Loucy (cell line): ENCODE data around the gene HOXD11.

Experiments
- H2AFZ ChIP-seq: fragments of 200-600 bp; sonication (generic); 2 replicates; pipeline ENCODE4 v1.6.0; 2016; ENCODE audit warnings: antibody characterized with exemption, mild to moderate bottlenecking, low read length, moderate library complexity
- H3F3A ChIP-seq: fragments of 200-600 bp; 2 replicates; pipeline ENCODE4 v1.6.0; 2016; ENCODE audit warnings: antibody characterized with exemption, low read depth, mild to moderate bottlenecking
- H3K27me3 ChIP-seq: fragments of 200-600 bp; sonication (generic); 2 replicates; pipeline ENCODE4 v1.6.1; 2014; ENCODE audit warnings: low read length, mild to moderate bottlenecking; ENCODE audit not compliant: insufficient read depth, poor library complexity, severe bottlenecking
- H3K36me3 ChIP-seq: fragments of 200-600 bp; sonication (generic); 2 replicates; pipeline ENCODE4 v1.6.1; 2016; ENCODE audit warnings: low read length; ENCODE audit not compliant: insufficient read depth
- H3K4me1 ChIP-seq: fragments of 200-600 bp; sonication (generic); 2 replicates; pipeline ENCODE4 v1.5.1; 2014; ENCODE audit warnings: low read length, mild to moderate bottlenecking; ENCODE audit not compliant: insufficient read depth, poor library complexity, severe bottlenecking
- H3K4me2 ChIP-seq: fragments of 200-600 bp; sonication (generic); 2 replicates; pipeline ENCODE4 v1.6.0; 2014; ENCODE audit warnings: antibody characterized with exemption, low read length, low read depth, mild to moderate bottlenecking; ENCODE audit not compliant: poor library complexity, severe bottlenecking
- H3K4me3 ChIP-seq: fragments of 200-600 bp; sonication (generic); 2 replicates; pipeline ENCODE4 v1.5.1; 2014; ENCODE audit warnings: low read length, mild to moderate bottlenecking, mixed read lengths; ENCODE audit not compliant: poor library complexity, severe bottlenecking
- H3K79me2 ChIP-seq: fragments of 200-600 bp; sonication (generic); 2 replicates; pipeline ENCODE4 v1.6.1; 2014; ENCODE audit warnings: low read length; ENCODE audit not compliant: insufficient read depth
- H3K9ac ChIP-seq: fragments of 200-600 bp; sonication (generic); 2 replicates; pipeline ENCODE4 v1.6.0; 2014; ENCODE audit warnings: mild to moderate bottlenecking, low read depth, low read length, moderate library complexity; ENCODE audit not compliant: poor library complexity, severe bottlenecking
- H3K9me2 ChIP-seq: fragments of 200-600 bp; sonication (generic); replicated peaks from 2 replicates; pipeline ENCODE4 v1.6.1; 2016; ENCODE audit warnings: low read depth, low read length, mixed read lengths
- H3K9me3 ChIP-seq: fragments of 200-600 bp; sonication (generic); 2 replicates; pipeline ENCODE4 v1.6.1; 2014; ENCODE audit warnings: mild to moderate bottlenecking, antibody characterized with exemption, low read length, low read depth; ENCODE audit not compliant: insufficient read depth
- H4K20me1 ChIP-seq: fragments of 200-600 bp; sonication (generic); 2 replicates; pipeline ENCODE4 v1.6.0; 2014; ENCODE audit warnings: antibody characterized with exemption, low read length, mild to moderate bottlenecking; ENCODE audit not compliant: insufficient read depth, poor library complexity, severe bottlenecking
- EZH2phosphoT487 ChIP-seq: fragments of 200-600 bp; IDR thresholded peaks from 2 replicates; pipeline ENCODE4 v1.6.1; 2018; ENCODE audit warnings: antibody characterized with exemption, mild to moderate bottlenecking, moderate library complexity, borderline replicate concordance
- TF ChIP-seq, protein P1 (sequence below): fragments of 200-600 bp; sonication (generic); conservative IDR thresholded peaks from 2 replicates; pipeline ENCODE4 v1.5.1; 2014; ENCODE audit warnings: mild to moderate bottlenecking, antibody characterized with exemption, low read length

Gene HOXD11

DNA sequence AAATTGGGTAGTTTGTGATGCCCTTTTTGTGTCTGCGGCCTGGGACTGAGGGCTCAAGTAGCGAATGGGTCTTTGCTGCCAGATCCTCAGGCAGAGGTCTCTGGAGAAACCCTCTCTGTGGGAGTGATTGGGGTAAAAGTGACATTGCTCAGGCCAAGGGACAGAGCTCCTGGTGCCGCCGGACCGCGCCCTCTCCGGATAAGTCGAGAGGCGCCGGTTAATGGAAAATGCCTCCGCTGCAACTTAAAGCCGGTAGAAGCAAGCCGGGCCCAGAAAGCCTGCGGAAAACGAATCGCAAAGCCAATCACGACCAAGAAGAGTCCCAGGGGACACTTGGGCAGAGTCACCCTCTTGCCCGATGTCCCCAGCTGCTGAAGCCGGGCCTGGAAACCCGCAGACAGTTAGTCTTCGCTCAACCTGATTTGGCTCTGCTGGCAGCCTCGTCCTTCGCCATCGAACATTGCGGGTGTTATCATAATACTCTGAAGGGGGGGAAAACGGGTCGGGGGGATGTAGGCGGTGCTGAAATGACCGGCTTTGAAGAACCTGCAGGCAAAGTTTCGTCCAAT lies 7.8 kb upstream of the HOXD11 start:
- no peaks in the 10 kb centered on the region for H3K9me2 ChIP-seq
- no peak overlapping the region for H3K4me2 ChIP-seq
- H3K27me3 ChIP-seq: no peaks in the 10 kb centered on the region
- H3K4me1 ChIP-seq: peaks cover 17% of the 10 kb centered on the region
- H3F3A ChIP-seq: no peaks in the 10 kb centered on the region
- H3K36me3 ChIP-seq: no peaks in the 10 kb centered on the region
- H2AFZ ChIP-seq: no peak overlapping the region
- TF ChIP-seq, protein P1, sequence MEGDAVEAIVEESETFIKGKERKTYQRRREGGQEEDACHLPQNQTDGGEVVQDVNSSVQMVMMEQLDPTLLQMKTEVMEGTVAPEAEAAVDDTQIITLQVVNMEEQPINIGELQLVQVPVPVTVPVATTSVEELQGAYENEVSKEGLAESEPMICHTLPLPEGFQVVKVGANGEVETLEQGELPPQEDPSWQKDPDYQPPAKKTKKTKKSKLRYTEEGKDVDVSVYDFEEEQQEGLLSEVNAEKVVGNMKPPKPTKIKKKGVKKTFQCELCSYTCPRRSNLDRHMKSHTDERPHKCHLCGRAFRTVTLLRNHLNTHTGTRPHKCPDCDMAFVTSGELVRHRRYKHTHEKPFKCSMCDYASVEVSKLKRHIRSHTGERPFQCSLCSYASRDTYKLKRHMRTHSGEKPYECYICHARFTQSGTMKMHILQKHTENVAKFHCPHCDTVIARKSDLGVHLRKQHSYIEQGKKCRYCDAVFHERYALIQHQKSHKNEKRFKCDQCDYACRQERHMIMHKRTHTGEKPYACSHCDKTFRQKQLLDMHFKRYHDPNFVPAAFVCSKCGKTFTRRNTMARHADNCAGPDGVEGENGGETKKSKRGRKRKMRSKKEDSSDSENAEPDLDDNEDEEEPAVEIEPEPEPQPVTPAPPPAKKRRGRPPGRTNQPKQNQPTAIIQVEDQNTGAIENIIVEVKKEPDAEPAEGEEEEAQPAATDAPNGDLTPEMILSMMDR: no peak
- TF ChIP-seq EZH2phosphoT487: no peak
- no peak overlapping the region for H3K4me3 ChIP-seq
- no peaks in the 10 kb centered on the region for H3K79me2 ChIP-seq
- no peak overlapping the region for H3K9ac ChIP-seq
- no peaks in the 10 kb centered on the region for H4K20me1 ChIP-seq
- H3K9me3 ChIP-seq: no peaks in the 10 kb centered on the region

DNA sequence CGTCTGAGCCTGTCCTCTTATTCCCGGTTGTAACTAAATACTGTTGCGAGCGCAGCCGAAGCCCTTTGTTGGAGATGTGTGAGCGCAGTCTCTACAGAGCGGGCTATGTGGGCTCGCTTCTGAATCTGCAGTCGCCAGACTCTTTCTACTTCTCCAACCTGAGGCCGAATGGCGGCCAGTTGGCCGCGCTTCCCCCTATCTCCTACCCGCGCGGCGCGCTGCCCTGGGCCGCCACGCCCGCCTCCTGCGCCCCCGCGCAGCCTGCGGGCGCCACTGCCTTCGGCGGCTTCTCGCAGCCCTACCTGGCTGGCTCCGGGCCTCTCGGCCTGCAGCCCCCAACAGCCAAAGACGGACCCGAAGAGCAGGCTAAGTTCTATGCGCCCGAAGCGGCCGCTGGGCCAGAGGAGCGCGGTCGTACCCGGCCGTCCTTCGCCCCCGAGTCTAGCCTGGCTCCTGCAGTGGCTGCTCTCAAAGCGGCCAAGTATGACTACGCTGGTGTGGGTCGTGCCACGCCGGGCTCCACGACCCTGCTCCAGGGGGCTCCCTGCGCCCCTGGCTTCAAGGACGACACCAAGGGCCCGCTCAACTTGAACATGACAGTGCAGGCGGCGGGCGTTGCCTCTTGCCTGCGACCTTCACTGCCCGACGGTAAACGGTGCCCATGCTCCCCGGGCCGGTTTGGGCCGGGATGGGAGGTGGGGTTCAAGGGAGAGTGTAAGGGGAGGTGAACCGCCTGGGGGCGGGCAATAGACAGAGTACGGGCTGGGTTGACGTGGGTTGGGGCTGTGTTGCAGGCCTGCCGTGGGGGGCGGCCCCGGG lies 7.1 kb upstream of the HOXD11 start, which contains the start of gene HOXD12:
HOXD12 (plus strand) TSS at position 68 of the 819 bp plus-strand sequence; CDS start at position 75, 7 bp downstream.
- TF ChIP-seq EZH2phosphoT487: no peak
- TF ChIP-seq, protein P1: no peak
- Histone ChIP-seq H3K9me3 (no peaks in the 10 kb centered on the region), H3K27me3 (no peaks in the 10 kb centered on the region), H4K20me1 (no peaks in the 10 kb centered on the region), H3K9ac (no peak within 1 kb of the TSS), H3K9me2 (no peaks in the 10 kb centered on the region), H3F3A (no peaks in the 10 kb centered on the region), H3K4me2 (no peak within 1 kb of the TSS), H3K4me1 (peaks cover 20% of the 10 kb centered on the region), H3K4me3 (no peak within 1 kb of the TSS), H3K79me2 (no peaks in the 10 kb centered on the region), H3K36me3 (no peaks in the 10 kb centered on the region), H2AFZ (no peak within 1 kb of the TSS)

DNA sequence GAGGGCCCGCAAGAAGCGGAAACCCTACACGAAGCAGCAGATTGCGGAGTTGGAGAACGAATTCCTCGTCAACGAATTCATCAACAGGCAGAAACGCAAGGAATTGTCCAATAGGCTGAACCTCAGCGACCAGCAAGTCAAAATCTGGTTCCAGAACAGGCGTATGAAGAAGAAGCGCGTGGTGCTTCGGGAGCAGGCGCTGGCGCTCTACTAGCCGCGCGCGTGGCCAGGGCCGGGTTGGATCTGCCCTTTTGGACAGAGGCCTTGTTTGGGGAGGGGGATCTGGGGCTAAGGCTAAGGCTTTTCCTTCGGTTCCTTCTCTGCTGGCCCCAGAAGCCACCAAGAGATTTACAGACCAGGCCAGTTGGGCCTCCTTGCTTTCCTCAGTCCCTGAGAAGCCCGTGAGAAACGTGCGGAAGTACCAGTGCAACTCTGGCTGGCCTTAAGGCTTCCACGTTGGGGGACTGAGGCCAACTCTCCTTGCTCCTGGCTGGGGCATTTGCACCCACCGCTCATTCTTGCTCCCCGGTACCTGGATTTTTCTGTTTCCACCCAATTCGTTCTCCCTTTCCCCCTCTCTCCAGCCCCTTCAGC lies 6.4 kb upstream of the HOXD11 start:
- H3F3A ChIP-seq: no peaks in the 10 kb centered on the region
- H3K9ac ChIP-seq: no peak overlapping the region
- no peaks in the 10 kb centered on the region for H3K27me3 ChIP-seq
- no peaks in the 10 kb centered on the region for H3K9me3 ChIP-seq
- H4K20me1 ChIP-seq: no peaks in the 10 kb centered on the region
- H3K79me2 ChIP-seq: no peaks in the 10 kb centered on the region
- H3K9me2 ChIP-seq: no peaks in the 10 kb centered on the region
- H3K36me3 ChIP-seq: no peaks in the 10 kb centered on the region
- no peak overlapping the region for H2AFZ ChIP-seq
- H3K4me1 ChIP-seq: peaks cover 18% of the 10 kb centered on the region
- no peak overlapping the region for H3K4me3 ChIP-seq
- TF ChIP-seq, protein P1: no peak
- no peak for TF ChIP-seq EZH2phosphoT487
- H3K4me2 ChIP-seq: no peak overlapping the region
